H1 (cell line): ENCODE results near the gene DEDD2. TPM values are rescaled to one million over a fixed set of nuclear protein-coding genes. Genes with fewer than 3 reads are reported as not detected.

ENCODE experiments used
- ATF2 ChIP-seq: IDR thresholded peaks from 2 replicates; pipeline ENCODE4 v1.6.1; 2012; ENCODE audit warnings: low read length, inconsistent platforms
- CBX8 ChIP-seq: fragments of 300-800, 300-1000 bp; sonication (generic); IDR thresholded peaks from 2 replicates; pipeline ENCODE4 v1.7.1; 2016; ENCODE audit warnings: low read depth, low read length, borderline replicate concordance
- CHD1 ChIP-seq: IDR thresholded peaks from 2 replicates; pipeline ENCODE4 v1.6.1; 2012; ENCODE audit warnings: low read depth, low read length, improper control_type of control experiment
- CHD7 ChIP-seq: fragments of 300-600 bp; sonication (generic); IDR thresholded peaks from 2 replicates; pipeline ENCODE4 v1.7.1; 2012; ENCODE audit warnings: low read length, moderate library complexity, mild to moderate bottlenecking, inconsistent platforms; ENCODE audit not compliant: insufficient replicate concordance
- GTF2F1 ChIP-seq: IDR thresholded peaks from 2 replicates; pipeline ENCODE4 v1.6.1; 2012; ENCODE audit warnings: low read depth, low read length, improper control_type of control experiment, borderline replicate concordance
- POU5F1 ChIP-seq: IDR thresholded peaks from 2 replicates; pipeline ENCODE4 v1.6.1; 2011; ENCODE audit warnings: low read depth, mild to moderate bottlenecking, low read length, moderate library complexity
- SIN3A ChIP-seq, 2 experiments: IDR thresholded peaks in 1 of 2; conservative IDR thresholded peaks in 1 of 2; 2 replicates each; pipeline ENCODE4 v1.6.1; 2011 to 2012; ENCODE audit warnings: low read length in 2 of 2, improper control_type of control experiment in 1 of 2, low read depth in 1 of 2, mild to moderate bottlenecking in 1 of 2
- polyA plus RNA-seq, 7 experiments: library from polyadenylated mRNA; depleted of rRNA in 3 of 7; stranded (reverse) in 5 of 7; unstranded in 2 of 7; fragments of >200 nt in 5 of 7; fragments of 200-250 nt in 2 of 7; gene quantifications; 1 replicate in 5 of 7; 2 replicates in 1 of 7; 4 replicates in 1 of 7; pipeline versions ENCODE4 v1.2.1 to v1.2.3, GENCODE V29; 2011 to 2013; ENCODE audit warnings: missing spikeins in 2 of 7, mixed read lengths in 2 of 7
- total RNA-seq: library from RNA; stranded (reverse); fragmentation: NEBNext Ultra II Directional; extraction: Animal tissue kit (Norgen Biotek cat#: 25700); gene quantifications from 2 replicates; pipeline ENCODE4 v1.2.1, GENCODE V29; 2021

The DEDD2 gene
- total and polyA plus RNA-seq, 2 of the 8 experiments (the other 6 are each of a cell fraction or from before 2014, with no cell fraction given), result 37.8 to 65.0 TPM

GRCh38 chr19:42244347-42245220 is 27.1 kb upstream of the DEDD2 start (continued):
- TF ChIP-seq CHD7 (no peak), CHD1 (no peak), SIN3A (conservative IDR thresholded peaks at IDR 0.05 in 1 of 2, IDR thresholded peaks at IDR 0.05 in 1 of 2; ENCODE audit: low read depth in 1 of 2, low read length in 2 of 2) (peak; percentile 58 to 94; a peak in 2 of 4 replicates), GTF2F1 (no peak), POU5F1 (no peak), CBX8 (no peak), ATF2 (0 out of 2 replicates have a peak, but pooled peaks have one; percentile 53)
